Esophagus muscularis mucosa (tissue), 3 donors: Measurements from ENCODE around the gene PANX2.

Experiments used
- CTCF ChIP-seq, 3 experiments: fragments of 200-600 bp in 2 of 3; fragments of 450-650 bp in 1 of 3; sonication (generic) in 2 of 3; IDR thresholded peaks; one replicate each; pipeline ENCODE4 v1.5.1; 2017 to 2019; ENCODE audit warnings: antibody characterized with exemption in 3 of 3, mild to moderate bottlenecking in 2 of 3, moderate library complexity in 1 of 3
- POLR2A ChIP-seq: fragments of 450-650 bp; IDR thresholded peaks from one replicate; pipeline ENCODE4 v1.6.1; 2017; ENCODE audit warnings: antibody characterized with exemption, moderate library complexity, mild to moderate bottlenecking, low read depth

- no peak for TF ChIP-seq POLR2A
- no peak for TF ChIP-seq CTCF (IDR thresholded peaks at IDR 0.05)
Observed at GRCh38 chr22:50197856-50198623, 27.5 kb downstream of the PANX2 start.
